ENCODE measurements around the gene ARFIP1. TPM values are rescaled to one million over a fixed set of nuclear protein-coding genes. Genes with fewer than 3 reads are reported as not detected.

ARFIP1 gene
- total RNA-seq, 1 experiment from 2014 or later = 32.7 TPM

GRCh38 chr4:152938237-152938947 lies 158.6 kb downstream of the ARFIP1 start:
- Histone ChIP-seq H3K9me3 (ENCODE audit: control insufficient read depth in 1 of 2, insufficient read depth in 1 of 2, low read depth in 1 of 2, low read length in 2 of 2) (no peaks in the 10 kb centered on the region), H3K4me1 (ENCODE audit: control insufficient read depth in 1 of 2, insufficient read depth in 2 of 2, low read length in 2 of 2) (peaks cover 14 to 32% of the 10 kb centered on the region in 2 experiments), H3K27ac (ENCODE audit: low read depth, low read length) (no peak overlapping the region), H2AFZ (ENCODE audit: low read depth, low read length, poor library complexity, severe bottlenecking) (no peak overlapping the region), H3K9me2 (ENCODE audit: insufficient read depth) (no peaks in the 10 kb centered on the region), H4K20me1 (ENCODE audit: insufficient read depth) (no peaks in the 10 kb centered on the region), H3K36me3 (ENCODE audit: control insufficient read depth in 1 of 2, insufficient read depth in 2 of 2, low read length in 2 of 2) (no peaks in the 10 kb centered on the region), H3K79me2 (ENCODE audit: insufficient read depth, low read length) (no peaks in the 10 kb centered on the region), H3K27me3 (ENCODE audit: insufficient read depth, low read length) (peaks cover 21% of the 10 kb centered on the region; the same call in 1 of the 2 replicates), H3K4me3 (replicated peaks in 1 of 2; ENCODE audit: low read depth in 1 of 2, low read length in 2 of 2) (no peak overlapping the region), H3K9ac (ENCODE audit: low read length) (no peak overlapping the region), H3K4me2 (ENCODE audit: low read length) (no peak overlapping the region)
- ATAC-seq = no peak
- intact Hi-C loops (cut with micrococcal nuclease) = loop anchor here (5.0 kb wide), 2 partner anchors 144 to 189 kb away; no protein-coding TSS in a partner anchor
- ChIA-PET POLR2A (no interaction called here), CTCF (no interaction called here), RAD21 (ENCODE audit: low non-redundant PET in 1 of 2, low total read pairs in 2 of 2, uncharacterized antibody in 2 of 2, unreplicated experiment in 2 of 2) (no interaction called here)
- TF ChIP-seq SP1 (IDR thresholded peaks at IDR 0.05; ENCODE audit: low read depth) (no peak), ZFX (IDR thresholded peaks at IDR 0.05) (no peak), YY1 (IDR thresholded peaks at IDR 0.05; ENCODE audit: extremely low read depth, insufficient replicate concordance, low read depth, low read length) (no peak), EZH2phosphoT487 (IDR thresholded peaks at IDR 0.05; ENCODE audit: borderline replicate concordance) (no peak), CBX3 (IDR thresholded peaks at IDR 0.05; ENCODE audit: low read depth) (no peak), ELF1 (IDR thresholded peaks at IDR 0.05; ENCODE audit: borderline replicate concordance, low read depth) (no peak), TCF7L2 (IDR thresholded peaks at IDR 0.05; ENCODE audit: borderline replicate concordance, extremely low read depth, insufficient read depth, insufficient read length) (no peak), EGR1 (IDR thresholded peaks at IDR 0.05; ENCODE audit: low read depth) (no peak), SRF (IDR thresholded peaks at IDR 0.05; ENCODE audit: low read depth) (no peak), JUND (IDR thresholded peaks at IDR 0.05) (no peak), SIN3A (IDR thresholded peaks at IDR 0.05; ENCODE audit: low read depth) (no peak), ATF3 (IDR thresholded peaks at IDR 0.05) (no peak), CEBPB (IDR thresholded peaks at IDR 0.05; ENCODE audit: low read depth) (no peak)
- TF ChIP-seq, protein P1, sequence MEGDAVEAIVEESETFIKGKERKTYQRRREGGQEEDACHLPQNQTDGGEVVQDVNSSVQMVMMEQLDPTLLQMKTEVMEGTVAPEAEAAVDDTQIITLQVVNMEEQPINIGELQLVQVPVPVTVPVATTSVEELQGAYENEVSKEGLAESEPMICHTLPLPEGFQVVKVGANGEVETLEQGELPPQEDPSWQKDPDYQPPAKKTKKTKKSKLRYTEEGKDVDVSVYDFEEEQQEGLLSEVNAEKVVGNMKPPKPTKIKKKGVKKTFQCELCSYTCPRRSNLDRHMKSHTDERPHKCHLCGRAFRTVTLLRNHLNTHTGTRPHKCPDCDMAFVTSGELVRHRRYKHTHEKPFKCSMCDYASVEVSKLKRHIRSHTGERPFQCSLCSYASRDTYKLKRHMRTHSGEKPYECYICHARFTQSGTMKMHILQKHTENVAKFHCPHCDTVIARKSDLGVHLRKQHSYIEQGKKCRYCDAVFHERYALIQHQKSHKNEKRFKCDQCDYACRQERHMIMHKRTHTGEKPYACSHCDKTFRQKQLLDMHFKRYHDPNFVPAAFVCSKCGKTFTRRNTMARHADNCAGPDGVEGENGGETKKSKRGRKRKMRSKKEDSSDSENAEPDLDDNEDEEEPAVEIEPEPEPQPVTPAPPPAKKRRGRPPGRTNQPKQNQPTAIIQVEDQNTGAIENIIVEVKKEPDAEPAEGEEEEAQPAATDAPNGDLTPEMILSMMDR (IDR thresholded peaks at IDR 0.05 in 2 of 3, conservative IDR thresholded peaks at IDR 0.05 in 1 of 3; ENCODE audit: borderline replicate concordance in 1 of 3, insufficient read depth in 1 of 3, low read depth in 2 of 3, low read length in 2 of 3) = no peak
- TF ChIP-seq, protein P2, sequence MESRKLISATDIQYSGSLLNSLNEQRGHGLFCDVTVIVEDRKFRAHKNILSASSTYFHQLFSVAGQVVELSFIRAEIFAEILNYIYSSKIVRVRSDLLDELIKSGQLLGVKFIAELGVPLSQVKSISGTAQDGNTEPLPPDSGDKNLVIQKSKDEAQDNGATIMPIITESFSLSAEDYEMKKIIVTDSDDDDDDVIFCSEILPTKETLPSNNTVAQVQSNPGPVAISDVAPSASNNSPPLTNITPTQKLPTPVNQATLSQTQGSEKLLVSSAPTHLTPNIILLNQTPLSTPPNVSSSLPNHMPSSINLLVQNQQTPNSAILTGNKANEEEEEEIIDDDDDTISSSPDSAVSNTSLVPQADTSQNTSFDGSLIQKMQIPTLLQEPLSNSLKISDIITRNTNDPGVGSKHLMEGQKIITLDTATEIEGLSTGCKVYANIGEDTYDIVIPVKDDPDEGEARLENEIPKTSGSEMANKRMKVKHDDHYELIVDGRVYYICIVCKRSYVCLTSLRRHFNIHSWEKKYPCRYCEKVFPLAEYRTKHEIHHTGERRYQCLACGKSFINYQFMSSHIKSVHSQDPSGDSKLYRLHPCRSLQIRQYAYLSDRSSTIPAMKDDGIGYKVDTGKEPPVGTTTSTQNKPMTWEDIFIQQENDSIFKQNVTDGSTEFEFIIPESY (IDR thresholded peaks at IDR 0.05; ENCODE audit: extremely low read depth, insufficient replicate concordance, low read length) = no peak
- TF ChIP-seq, protein P3, sequence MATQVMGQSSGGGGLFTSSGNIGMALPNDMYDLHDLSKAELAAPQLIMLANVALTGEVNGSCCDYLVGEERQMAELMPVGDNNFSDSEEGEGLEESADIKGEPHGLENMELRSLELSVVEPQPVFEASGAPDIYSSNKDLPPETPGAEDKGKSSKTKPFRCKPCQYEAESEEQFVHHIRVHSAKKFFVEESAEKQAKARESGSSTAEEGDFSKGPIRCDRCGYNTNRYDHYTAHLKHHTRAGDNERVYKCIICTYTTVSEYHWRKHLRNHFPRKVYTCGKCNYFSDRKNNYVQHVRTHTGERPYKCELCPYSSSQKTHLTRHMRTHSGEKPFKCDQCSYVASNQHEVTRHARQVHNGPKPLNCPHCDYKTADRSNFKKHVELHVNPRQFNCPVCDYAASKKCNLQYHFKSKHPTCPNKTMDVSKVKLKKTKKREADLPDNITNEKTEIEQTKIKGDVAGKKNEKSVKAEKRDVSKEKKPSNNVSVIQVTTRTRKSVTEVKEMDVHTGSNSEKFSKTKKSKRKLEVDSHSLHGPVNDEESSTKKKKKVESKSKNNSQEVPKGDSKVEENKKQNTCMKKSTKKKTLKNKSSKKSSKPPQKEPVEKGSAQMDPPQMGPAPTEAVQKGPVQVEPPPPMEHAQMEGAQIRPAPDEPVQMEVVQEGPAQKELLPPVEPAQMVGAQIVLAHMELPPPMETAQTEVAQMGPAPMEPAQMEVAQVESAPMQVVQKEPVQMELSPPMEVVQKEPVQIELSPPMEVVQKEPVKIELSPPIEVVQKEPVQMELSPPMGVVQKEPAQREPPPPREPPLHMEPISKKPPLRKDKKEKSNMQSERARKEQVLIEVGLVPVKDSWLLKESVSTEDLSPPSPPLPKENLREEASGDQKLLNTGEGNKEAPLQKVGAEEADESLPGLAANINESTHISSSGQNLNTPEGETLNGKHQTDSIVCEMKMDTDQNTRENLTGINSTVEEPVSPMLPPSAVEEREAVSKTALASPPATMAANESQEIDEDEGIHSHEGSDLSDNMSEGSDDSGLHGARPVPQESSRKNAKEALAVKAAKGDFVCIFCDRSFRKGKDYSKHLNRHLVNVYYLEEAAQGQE (IDR thresholded peaks at IDR 0.05; ENCODE audit: low read depth) = no peak
- no peak for DNase-seq (ENCODE audit: low read depth, low spot score)
- no TSS peak for BruUV-seq (replicated peaks)
